Measurements from ENCODE around the gene TIMM13.

Gene TIMM13

GRCh38 chr19:2454962-2455850 is 27.8 kb upstream of the TIMM13 start:
- no peak for DNase-seq

GRCh38 chr19:2454199-2454961 is 27.0 kb upstream of the TIMM13 start:
- no peak for DNase-seq

GRCh38 chr19:2453431-2454025 is 26.1 kb upstream of the TIMM13 start:
- no peak for DNase-seq

- DNase-seq, result no peak
These were observed 24.4 kb upstream of the TIMM13 start for GRCh38 chr19:2451741-2452140.

- DNase-seq, result no peak
These were observed 23.8 kb upstream of the TIMM13 start for GRCh38 chr19:2451138-2451537.

GRCh38 chr19:2449019-2449418 is 21.6 kb upstream of the TIMM13 start:
- DNase-seq, result no peak

GRCh38 chr19:2446381-2446780 is 19.0 kb upstream of the TIMM13 start:
- no peak for DNase-seq

- no peak for DNase-seq
These were observed 17.0 kb upstream of the TIMM13 start for GRCh38 chr19:2444251-2445002.

- DNase-seq, result no peak
These were observed 16.4 kb upstream of the TIMM13 start for GRCh38 chr19:2443785-2444182.

GRCh38 chr19:2443116-2443784 is 15.9 kb upstream of the TIMM13 start:
- no peak for DNase-seq

- no peak for DNase-seq
These were observed 13.8 kb upstream of the TIMM13 start for GRCh38 chr19:2441096-2441752.

GRCh38 chr19:2440515-2440914 is 13.1 kb upstream of the TIMM13 start:
- DNase-seq, result no peak

GRCh38 chr19:2438178-2438577 is 10.8 kb upstream of the TIMM13 start:
- no peak for DNase-seq

GRCh38 chr19:2436926-2437325 is 9.5 kb upstream of the TIMM13 start:
- DNase-seq, result no peak

GRCh38 chr19:2436384-2436783 is 9.0 kb upstream of the TIMM13 start:
- DNase-seq, result no peak

GRCh38 chr19:2434721-2435265 is 7.4 kb upstream of the TIMM13 start:
- DNase-seq, result no peak

- DNase-seq, result no peak
These were observed 6.9 kb upstream of the TIMM13 start for GRCh38 chr19:2434267-2434666.

- DNase-seq, result no peak
These were observed 6.5 kb upstream of the TIMM13 start for GRCh38 chr19:2433854-2434253.

GRCh38 chr19:2432131-2432848 is 4.9 kb upstream of the TIMM13 start:
- no peak for DNase-seq

- DNase-seq, result no peak
These were observed 4.1 kb upstream of the TIMM13 start for GRCh38 chr19:2431318-2432055.
